ENCODE results near the gene C12orf60. TPM values are rescaled to one million over a fixed set of nuclear protein-coding genes. Genes with fewer than 3 reads are reported as not detected.
A peak's percentile ranks its signal among the peaks of the same experiment; 100 is the strongest.

Gene C12orf60
- total RNA-seq, 1 experiment from 2014 or later: 1.8 TPM

DNA sequence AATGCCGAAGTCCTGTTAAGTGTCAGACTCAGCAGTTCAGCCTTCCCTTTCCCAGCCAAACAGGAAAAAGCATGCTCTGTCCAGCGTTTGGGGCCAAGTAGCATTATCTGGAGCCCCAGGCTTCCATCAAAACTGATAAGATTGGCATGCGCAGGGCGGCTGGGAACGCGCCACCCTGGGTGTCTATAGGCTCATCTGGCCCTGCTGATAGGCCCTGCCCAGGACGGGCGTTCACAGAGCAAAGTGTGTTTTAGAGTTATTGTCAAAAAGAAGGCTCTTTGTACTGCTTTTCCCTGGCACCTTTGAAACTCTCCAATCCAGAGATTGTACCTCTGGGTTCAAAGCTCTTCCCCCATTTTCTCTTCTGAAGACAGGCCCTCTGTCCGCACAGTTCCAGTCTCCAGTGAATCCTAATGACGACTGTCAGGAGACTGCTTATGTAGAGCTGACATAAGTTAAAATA, 40.0 kb downstream of the C12orf60 start, which contains the start of gene ART4 (continued):
- TF ChIP-seq ATF1 (CRISPR knock-in tag; IDR thresholded peaks at IDR 0.05) (no peak), SMAD3 (CRISPR knock-in tag; IDR thresholded peaks at IDR 0.05; ENCODE audit: borderline replicate concordance) (no peak), HMGA2 (CRISPR knock-in tag; IDR thresholded peaks at IDR 0.05) (no peak)

DNA sequence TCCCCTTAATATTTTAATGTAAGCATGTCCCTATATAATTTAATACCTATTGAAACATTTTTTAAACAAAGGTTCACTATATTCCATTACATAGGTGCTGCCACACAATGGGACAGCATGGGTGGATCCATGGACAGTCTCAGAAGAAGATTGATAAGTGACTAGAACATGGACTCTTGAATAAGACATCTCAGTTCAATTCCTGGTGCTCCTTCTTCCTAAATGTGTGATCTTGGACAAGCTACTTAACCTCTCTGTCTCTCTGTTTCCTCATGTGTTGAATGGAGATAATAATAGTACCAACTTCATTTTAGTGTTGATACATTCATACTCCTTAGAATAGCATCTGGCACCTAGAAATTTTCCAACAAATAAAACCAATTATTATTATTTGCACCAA, 40.9 kb downstream of the C12orf60 start:
- H3K27me3 Mint-ChIP-seq (ENCODE audit: low read depth): no peaks in the 10 kb centered on the region; the same call in 1 of the 2 replicates
- H3K9me3 Mint-ChIP-seq: peaks cover 7% of the 10 kb centered on the region
- DNase-seq (ENCODE audit: low spot score) (no peak), ATAC-seq (no peak)
- TF ChIP-seq, protein P1, sequence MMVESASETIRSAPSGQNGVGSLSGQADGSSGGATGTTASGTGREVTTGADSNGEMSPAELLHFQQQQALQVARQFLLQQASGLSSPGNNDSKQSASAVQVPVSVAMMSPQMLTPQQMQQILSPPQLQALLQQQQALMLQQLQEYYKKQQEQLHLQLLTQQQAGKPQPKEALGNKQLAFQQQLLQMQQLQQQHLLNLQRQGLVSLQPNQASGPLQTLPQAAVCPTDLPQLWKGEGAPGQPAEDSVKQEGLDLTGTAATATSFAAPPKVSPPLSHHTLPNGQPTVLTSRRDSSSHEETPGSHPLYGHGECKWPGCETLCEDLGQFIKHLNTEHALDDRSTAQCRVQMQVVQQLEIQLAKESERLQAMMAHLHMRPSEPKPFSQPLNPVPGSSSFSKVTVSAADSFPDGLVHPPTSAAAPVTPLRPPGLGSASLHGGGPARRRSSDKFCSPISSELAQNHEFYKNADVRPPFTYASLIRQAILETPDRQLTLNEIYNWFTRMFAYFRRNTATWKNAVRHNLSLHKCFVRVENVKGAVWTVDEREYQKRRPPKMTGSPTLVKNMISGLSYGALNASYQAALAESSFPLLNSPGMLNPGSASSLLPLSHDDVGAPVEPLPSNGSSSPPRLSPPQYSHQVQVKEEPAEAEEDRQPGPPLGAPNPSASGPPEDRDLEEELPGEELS (CRISPR knock-in tag; IDR thresholded peaks at IDR 0.05): no peak
- TF ChIP-seq, protein P2, sequence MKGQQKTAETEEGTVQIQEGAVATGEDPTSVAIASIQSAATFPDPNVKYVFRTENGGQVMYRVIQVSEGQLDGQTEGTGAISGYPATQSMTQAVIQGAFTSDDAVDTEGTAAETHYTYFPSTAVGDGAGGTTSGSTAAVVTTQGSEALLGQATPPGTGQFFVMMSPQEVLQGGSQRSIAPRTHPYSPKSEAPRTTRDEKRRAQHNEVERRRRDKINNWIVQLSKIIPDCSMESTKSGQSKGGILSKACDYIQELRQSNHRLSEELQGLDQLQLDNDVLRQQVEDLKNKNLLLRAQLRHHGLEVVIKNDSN (CRISPR knock-in tag; IDR thresholded peaks at IDR 0.05): no peak
- TF ChIP-seq, protein P3, sequence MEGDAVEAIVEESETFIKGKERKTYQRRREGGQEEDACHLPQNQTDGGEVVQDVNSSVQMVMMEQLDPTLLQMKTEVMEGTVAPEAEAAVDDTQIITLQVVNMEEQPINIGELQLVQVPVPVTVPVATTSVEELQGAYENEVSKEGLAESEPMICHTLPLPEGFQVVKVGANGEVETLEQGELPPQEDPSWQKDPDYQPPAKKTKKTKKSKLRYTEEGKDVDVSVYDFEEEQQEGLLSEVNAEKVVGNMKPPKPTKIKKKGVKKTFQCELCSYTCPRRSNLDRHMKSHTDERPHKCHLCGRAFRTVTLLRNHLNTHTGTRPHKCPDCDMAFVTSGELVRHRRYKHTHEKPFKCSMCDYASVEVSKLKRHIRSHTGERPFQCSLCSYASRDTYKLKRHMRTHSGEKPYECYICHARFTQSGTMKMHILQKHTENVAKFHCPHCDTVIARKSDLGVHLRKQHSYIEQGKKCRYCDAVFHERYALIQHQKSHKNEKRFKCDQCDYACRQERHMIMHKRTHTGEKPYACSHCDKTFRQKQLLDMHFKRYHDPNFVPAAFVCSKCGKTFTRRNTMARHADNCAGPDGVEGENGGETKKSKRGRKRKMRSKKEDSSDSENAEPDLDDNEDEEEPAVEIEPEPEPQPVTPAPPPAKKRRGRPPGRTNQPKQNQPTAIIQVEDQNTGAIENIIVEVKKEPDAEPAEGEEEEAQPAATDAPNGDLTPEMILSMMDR (IDR thresholded peaks at IDR 0.05): 0 out of 2 replicates have a peak, but pooled peaks have one; percentile 4
- ChIA-PET POLR2A (no interaction called here), CTCF (interaction anchor here (0.8 kb wide), 1 partner anchor 377 kb away, joined by 4 read pairs; the partner anchor contains the start of gene RERG)
- H3K4me1 Mint-ChIP-seq: no peaks in the 10 kb centered on the region
- no peak overlapping the region for H3K4me3 Mint-ChIP-seq
- no peak overlapping the region for H3K27ac Mint-ChIP-seq
- peaks cover 2% of the 10 kb centered on the region for H3K36me3 Mint-ChIP-seq

DNA sequence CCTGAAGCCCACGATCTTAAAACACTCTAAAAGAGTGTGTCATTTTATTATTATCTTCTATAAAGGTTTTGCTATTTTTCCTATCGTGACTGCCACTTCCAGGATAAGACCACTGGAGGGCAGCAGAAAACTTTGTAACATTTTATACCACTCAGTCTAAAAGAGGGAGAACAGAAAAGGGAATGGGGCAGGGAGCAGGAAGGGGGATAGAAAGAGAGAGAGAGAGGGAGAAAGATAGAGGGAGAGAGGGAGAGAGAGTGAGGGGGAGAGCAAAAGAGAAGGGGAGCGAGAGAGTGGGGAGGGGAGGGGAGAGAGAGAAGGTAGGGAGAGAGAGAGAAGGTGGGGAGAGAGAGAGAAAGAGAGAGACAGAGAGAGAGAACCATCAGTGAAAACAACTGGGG, 41.9 kb downstream of the C12orf60 start:
- peak; percentile 32 for DNase-seq (ENCODE audit: low spot score)

DNA sequence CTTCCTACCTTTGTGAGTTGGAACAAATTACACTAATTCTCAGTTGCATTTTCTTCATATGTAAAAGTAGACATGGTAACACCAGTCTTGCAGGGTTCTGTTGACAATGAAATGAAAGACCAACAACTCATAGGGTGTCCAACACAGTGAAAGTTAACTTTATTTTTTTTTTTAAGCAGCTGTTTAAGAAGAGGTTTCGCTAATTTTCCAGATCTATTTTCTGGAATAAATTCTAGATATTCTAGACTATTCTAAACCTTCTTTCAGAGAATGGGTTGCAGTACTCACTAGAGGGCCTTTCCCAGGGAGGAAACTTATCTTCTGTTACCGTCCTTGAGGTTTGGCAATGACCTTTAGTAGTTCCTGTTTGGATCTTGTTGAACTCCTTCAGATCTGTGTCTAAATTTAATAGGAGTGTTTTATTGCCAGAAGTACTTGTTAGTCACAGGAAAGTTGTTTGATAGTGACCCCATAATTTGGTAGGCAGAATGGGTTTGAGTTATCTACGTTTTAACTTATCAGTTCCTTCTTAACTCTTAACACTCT, 42.6 kb downstream of the C12orf60 start:
- DNase-seq (ENCODE audit: low spot score): no peak
- POLR2A ChIA-PET: no interaction called here
- TF ChIP-seq GTF2I (CRISPR knock-in tag; conservative IDR thresholded peaks at IDR 0.05): no peak
- TF ChIP-seq RELA (CRISPR knock-in tag; IDR thresholded peaks at IDR 0.05; ENCODE audit: borderline replicate concordance): no peak
- no peak for TF ChIP-seq ZNF138 (CRISPR knock-in tag; conservative IDR thresholded peaks at IDR 0.05)
- no peak for TF ChIP-seq JAZF1 (CRISPR knock-in tag; IDR thresholded peaks at IDR 0.05)
- TF ChIP-seq TP53 (CRISPR knock-in tag; IDR thresholded peaks at IDR 0.05): no peak
- TF ChIP-seq CREB1 (CRISPR knock-in tag; IDR thresholded peaks at IDR 0.05): no peak
- no peak for TF ChIP-seq ETV6 (CRISPR knock-in tag; IDR thresholded peaks at IDR 0.05)
- TF ChIP-seq FOXJ3 (CRISPR knock-in tag; IDR thresholded peaks at IDR 0.05; ENCODE audit: borderline replicate concordance): no peak
- TF ChIP-seq ZNF121 (CRISPR knock-in tag; IDR thresholded peaks at IDR 0.05): no peak
- no peak for TF ChIP-seq ZNF671 (CRISPR knock-in tag; IDR thresholded peaks at IDR 0.05)
- TF ChIP-seq, protein P4, sequence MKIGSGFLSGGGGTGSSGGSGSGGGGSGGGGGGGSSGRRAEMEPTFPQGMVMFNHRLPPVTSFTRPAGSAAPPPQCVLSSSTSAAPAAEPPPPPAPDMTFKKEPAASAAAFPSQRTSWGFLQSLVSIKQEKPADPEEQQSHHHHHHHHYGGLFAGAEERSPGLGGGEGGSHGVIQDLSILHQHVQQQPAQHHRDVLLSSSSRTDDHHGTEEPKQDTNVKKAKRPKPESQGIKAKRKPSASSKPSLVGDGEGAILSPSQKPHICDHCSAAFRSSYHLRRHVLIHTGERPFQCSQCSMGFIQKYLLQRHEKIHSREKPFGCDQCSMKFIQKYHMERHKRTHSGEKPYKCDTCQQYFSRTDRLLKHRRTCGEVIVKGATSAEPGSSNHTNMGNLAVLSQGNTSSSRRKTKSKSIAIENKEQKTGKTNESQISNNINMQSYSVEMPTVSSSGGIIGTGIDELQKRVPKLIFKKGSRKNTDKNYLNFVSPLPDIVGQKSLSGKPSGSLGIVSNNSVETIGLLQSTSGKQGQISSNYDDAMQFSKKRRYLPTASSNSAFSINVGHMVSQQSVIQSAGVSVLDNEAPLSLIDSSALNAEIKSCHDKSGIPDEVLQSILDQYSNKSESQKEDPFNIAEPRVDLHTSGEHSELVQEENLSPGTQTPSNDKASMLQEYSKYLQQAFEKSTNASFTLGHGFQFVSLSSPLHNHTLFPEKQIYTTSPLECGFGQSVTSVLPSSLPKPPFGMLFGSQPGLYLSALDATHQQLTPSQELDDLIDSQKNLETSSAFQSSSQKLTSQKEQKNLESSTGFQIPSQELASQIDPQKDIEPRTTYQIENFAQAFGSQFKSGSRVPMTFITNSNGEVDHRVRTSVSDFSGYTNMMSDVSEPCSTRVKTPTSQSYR (CRISPR knock-in tag; IDR thresholded peaks at IDR 0.05): no peak
- no peak for TF ChIP-seq SP1 (CRISPR knock-in tag; conservative IDR thresholded peaks at IDR 0.05)
- TF ChIP-seq PRRX2 (CRISPR knock-in tag; IDR thresholded peaks at IDR 0.05): no peak
- TF ChIP-seq, protein P5, sequence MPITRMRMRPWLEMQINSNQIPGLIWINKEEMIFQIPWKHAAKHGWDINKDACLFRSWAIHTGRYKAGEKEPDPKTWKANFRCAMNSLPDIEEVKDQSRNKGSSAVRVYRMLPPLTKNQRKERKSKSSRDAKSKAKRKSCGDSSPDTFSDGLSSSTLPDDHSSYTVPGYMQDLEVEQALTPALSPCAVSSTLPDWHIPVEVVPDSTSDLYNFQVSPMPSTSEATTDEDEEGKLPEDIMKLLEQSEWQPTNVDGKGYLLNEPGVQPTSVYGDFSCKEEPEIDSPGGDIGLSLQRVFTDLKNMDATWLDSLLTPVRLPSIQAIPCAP (CRISPR knock-in tag; IDR thresholded peaks at IDR 0.05): no peak
- TF ChIP-seq IRF2 (CRISPR knock-in tag; IDR thresholded peaks at IDR 0.05; ENCODE audit: borderline replicate concordance, low read depth): no peak
- TF ChIP-seq MXD4 (CRISPR knock-in tag; IDR thresholded peaks at IDR 0.05; ENCODE audit: borderline replicate concordance): no peak

More for the DNA sequence above, 41.9 kb downstream of the C12orf60 start:
- peak; percentile 90 for ATAC-seq
- H3K27me3 Mint-ChIP-seq (ENCODE audit: low read depth): no peaks in the 10 kb centered on the region; the same call in 1 of the 2 replicates
- H3K9me3 Mint-ChIP-seq: no peaks in the 10 kb centered on the region
- no peaks in the 10 kb centered on the region for H3K36me3 Mint-ChIP-seq
- H3K4me1 Mint-ChIP-seq: no peaks in the 10 kb centered on the region
- TF ChIP-seq JUN (CRISPR knock-in tag; IDR thresholded peaks at IDR 0.05): no peak
- ChIA-PET POLR2A (no interaction called here), CTCF (interaction anchor here (0.5 to 1.1 kb wide), 7 partner anchors 9 to 376 kb away, joined by 3 to 9 read pairs (median 3); partner anchors contain the start of gene RERG)
- H3K27ac Mint-ChIP-seq: no peak overlapping the region
- H3K4me3 Mint-ChIP-seq: no peak overlapping the region

More for the DNA sequence above, 42.6 kb downstream of the C12orf60 start:
- Mint-ChIP-seq H3K27ac (no peak overlapping the region), H3K4me1 (no peaks in the 10 kb centered on the region; the same call in 1 of the 2 replicates), H3K36me3 (no peaks in the 10 kb centered on the region), H3K9me3 (no peaks in the 10 kb centered on the region), H3K27me3 (ENCODE audit: low read depth) (peaks cover 4% of the 10 kb centered on the region), H3K4me3 (no peak overlapping the region)
- CTCF ChIA-PET: interaction anchor here (0.5 to 1.1 kb wide), 7 partner anchors 8 to 375 kb away, joined by 3 to 9 read pairs (median 3); partner anchors contain the start of gene RERG
- no peak for ATAC-seq
